K562 treated with DMSO at 1 percent for 24 hours (cell line): ENCODE data around the gene SHROOM3. TPM values are rescaled to one million over a fixed set of nuclear protein-coding genes. Genes with fewer than 3 reads are reported as not detected.

Source experiments
- total RNA-seq: library from RNA; unstranded; fragments of 300-600 nt; gene quantifications from 2 replicates; pipeline ENCODE4 v1.2.3, GENCODE V29; 2022; ENCODE audit warnings: low read depth; ENCODE audit not compliant: insufficient read depth

SHROOM3 gene
- total RNA-seq = not detected in 2 replicates

DNA sequence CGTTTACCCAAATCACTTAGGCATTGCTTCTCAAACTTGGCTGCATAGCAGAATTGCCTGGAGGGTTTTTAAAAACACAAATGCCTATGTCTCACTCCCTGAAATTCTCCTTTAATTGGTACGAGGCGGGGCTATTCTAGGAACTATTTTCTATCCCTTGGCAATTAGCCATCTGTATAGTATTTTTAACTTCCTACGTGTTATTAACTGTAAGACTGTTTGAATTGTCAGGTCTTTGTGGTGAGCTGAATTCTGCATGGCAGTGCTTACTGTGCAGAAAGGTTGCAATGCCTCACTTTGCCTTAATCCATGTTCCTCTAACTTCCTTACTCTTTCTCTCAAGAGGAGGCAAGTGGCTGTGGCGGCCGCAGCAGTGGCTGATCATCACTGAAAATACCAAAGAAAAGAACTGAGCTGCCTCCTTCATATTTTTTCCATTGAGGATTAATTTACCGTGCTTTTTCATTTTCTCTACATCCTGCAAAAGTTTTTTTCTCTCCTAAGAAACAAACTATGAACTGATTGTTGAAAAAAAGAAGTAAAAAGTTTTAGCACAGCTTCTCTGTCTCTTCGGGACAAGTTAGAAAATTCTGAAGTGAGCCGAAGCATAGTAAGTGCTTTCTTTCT lies at the start of gene SHROOM3:
Gene SHROOM3 (plus strand): TSS at position 329 of the 627 bp plus-strand sequence. CDS start 824 bp downstream, outside the sequence.

DNA sequence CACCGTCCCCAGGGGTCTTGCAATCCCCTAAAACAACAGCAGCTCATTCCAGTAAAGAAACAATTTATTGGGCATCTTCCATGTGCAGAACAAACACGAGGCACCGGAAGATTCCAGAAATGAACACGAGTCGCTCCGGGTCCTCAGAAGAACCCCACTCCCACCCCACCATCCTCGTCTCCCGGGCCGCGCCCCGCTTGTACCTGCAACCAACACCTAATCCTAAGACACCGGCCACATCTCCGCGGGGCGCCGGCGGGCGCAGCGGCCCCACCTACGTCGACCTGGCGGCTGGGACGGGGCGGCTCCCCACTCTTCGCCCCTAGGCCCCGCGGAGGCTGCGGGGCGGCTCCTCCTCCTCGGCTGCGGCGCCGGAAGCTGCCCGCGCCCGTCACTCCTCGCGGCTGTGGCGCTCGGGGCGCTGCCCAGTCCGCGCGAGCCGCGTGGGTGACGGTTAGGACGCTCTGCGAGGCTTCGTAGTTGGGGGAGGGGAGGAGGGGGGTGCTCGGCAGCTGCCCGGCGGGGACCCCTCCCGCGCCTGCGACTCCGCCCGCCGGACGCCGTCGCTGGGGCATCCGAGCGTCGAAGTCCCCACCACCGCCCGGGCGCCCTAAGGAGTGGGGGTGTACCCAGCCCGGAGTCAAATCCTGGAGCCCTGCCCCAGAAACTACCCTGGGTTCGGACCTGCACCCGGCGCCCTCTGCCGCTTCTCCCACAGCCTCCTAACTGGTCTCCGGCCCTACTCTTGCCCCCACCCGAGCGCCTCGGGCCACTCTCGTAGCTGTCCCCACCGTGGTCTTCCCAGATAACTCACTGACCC lies 14.1 kb upstream of the SHROOM3 start, which contains the start of gene CCDC158:
Gene CCDC158 (minus strand): TSS at position 380 of the 820 bp plus-strand sequence. CDS start 17,934 bp downstream, outside the sequence.

Other genes with a start within 250 kb of the SHROOM3 start
- gene SCARB2, start 221.4 kb upstream of the SHROOM3 start, total RNA-seq = 28.4 and 32.9 TPM in 2 replicates
- 9.9 and 11.5 TPM in 2 replicates for gene FAM47E, start 183.5 kb upstream of the SHROOM3 start, total RNA-seq
- gene STBD1, start 128.5 kb upstream of the SHROOM3 start, total RNA-seq = 2.0 and 2.7 TPM in 2 replicates
- not detected in 2 replicates for gene CCDC158, start 14.1 kb upstream of the SHROOM3 start, total RNA-seq